GM10248 (cell line): ENCODE results near the gene PHLPP1.
"Not testable (repeated sequence)": the region's sequence is repeated elsewhere in the genome, so short reads cannot be mapped to it uniquely, and the experiment has no call there.

ENCODE experiments used
- CTCF ChIA-PET: fragments of 300-600 bp; sonication (Branson Sonifier 250); formaldehyde crosslinking; extraction: SDS; loops from one replicate; lab custom pipeline; 2021; ENCODE audit warnings: antibody characterized with exemption; lab: Yijun Ruan, JAX
- POLR2A ChIA-PET: fragments of 350-650 bp; sonication (Branson Sonifier 250); formaldehyde crosslinking; extraction: SDS; loops from one replicate; lab custom pipeline; 2020; ENCODE audit warnings: antibody characterized with exemption; lab: Yijun Ruan, JAX
- DNase-seq: peaks from one replicate; pipeline ENCODE4 v3.0.0; 2012; ENCODE audit errors: extremely low spot score
- CTCF ChIP-seq: IDR thresholded peaks from 2 replicates; pipeline ENCODE4 v1.5.1; 2012; ENCODE audit warnings: mild to moderate bottlenecking, low read depth; ENCODE audit errors: extremely low read depth, missing control alignments, control extremely low read depth

Gene PHLPP1

GRCh38 chr18:62899534-62899933 lies 184.2 kb downstream of the PHLPP1 start:
- no peak for TF ChIP-seq CTCF
- DNase-seq = no peak
- ChIA-PET POLR2A (no interaction called here), CTCF (no interaction called here)

GRCh38 chr18:62900132-62900883 lies 185.0 kb downstream of the PHLPP1 start:
- CTCF ChIA-PET = interaction anchor here (0.9 to 2.1 kb wide), 3 partner anchors 11 to 58 kb away, joined by 3 to 6 read pairs (median 6); no protein-coding TSS in a partner anchor
- no peak for TF ChIP-seq CTCF
- POLR2A ChIA-PET = no interaction called here
- no peak for DNase-seq

DNA sequence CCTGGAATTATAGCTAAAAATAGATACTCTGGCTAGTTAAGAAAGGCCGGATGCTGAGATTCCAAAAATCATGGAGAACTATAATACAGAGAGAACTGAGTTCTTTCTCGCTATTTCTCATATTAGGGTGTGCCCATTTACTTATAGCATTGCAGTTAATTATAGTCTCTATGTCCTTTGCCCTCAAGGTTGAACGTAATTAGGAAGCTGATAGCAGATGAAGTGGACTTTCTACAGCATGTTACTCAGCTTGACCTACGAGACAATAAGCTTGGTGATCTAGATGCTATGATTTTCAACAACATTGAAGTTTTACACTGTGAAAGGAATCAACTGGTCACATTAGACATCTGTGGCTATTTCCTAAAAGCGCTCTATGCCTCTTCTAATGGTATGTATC lies 187.4 kb downstream of the PHLPP1 start:
- ChIA-PET POLR2A (no interaction called here), CTCF (interaction anchor here (1.9 kb wide), 1 partner anchor 11 kb away, joined by 4 read pairs; no protein-coding TSS in a partner anchor)
- no peak for DNase-seq
- TF ChIP-seq CTCF = no peak

DNA sequence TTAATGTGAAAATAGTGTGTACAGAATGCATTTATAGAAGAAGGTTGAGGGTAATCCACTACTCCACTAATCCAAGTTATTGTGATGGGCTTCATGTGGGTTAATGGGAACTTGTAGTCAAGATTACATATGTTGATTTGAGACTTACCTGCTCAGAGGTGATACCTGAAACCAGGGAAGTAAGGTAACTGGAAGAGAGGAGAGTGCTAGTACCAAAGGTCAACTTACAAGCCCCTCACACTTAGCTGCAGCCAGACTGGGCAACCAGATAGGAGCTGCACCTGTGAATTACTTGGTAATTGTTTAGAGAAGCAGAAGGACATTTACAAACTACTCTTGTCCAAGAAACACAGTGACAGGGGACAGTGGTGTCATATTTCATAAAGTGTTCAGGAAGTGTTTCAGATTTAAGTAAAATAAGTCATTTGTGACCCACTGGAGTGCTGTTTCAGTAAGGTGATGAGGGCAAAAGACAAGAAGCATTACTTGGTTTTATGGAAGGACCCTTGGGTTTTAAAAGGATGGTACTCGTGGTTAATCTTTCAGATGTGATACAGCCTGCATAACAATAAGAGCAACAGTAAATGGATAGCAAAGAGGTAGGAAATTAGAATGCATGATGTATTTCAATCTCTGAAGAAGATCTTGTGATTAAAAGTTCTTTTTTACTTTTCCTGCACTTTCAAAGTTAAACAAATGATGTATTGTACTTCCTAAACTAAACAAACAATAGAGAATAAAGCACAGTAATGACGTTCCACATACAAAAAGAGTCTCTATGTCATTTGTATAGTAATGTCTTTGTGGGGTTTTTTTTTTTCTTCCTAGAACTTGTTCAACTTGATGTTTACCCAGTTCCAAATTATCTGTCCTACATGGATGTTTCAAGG lies 189.3 kb downstream of the PHLPP1 start:
- no peak for DNase-seq
- TF ChIP-seq CTCF = no peak
- POLR2A ChIA-PET = no interaction called here
- CTCF ChIA-PET = interaction anchor here (1.9 kb wide), 1 partner anchor 18 kb away, joined by 4 read pairs; no protein-coding TSS in a partner anchor

DNA sequence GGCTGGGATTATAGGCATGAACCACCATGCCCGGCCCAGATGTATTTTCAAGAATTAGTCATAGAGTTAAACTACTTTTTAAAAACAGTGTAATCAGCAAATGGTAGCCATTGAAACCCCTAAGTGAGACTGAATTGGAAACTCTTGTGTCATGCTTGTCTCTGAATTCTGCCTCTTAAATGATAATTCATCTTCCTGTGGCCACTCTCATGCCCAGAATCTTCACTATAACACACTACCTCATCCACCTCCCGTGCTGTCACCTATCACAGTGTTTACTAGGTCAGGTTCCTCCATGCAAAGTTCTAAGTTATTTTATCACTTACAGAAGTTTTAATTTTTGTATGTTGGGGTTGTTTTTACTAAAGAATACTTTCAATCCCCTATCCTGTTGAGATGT lies 197.5 kb downstream of the PHLPP1 start:
- ChIA-PET POLR2A (no interaction called here), CTCF (no interaction called here)
- DNase-seq = no peak
- TF ChIP-seq CTCF = no peak

GRCh38 chr18:62913824-62914223 lies 198.5 kb downstream of the PHLPP1 start:
- POLR2A ChIA-PET, DNase-seq: not testable (repeated sequence)
- CTCF ChIA-PET = interaction anchor here (1.1 kb wide), 1 partner anchor 44 kb away, joined by 4 read pairs; no protein-coding TSS in a partner anchor
